Large intestine (tissue), 3 donors: Measurements from ENCODE around the gene GNAZ. TPM values are rescaled to one million over a fixed set of nuclear protein-coding genes. Genes with fewer than 3 reads are reported as not detected.

Experiments
- DNase-seq, 2 donors: peaks; one replicate each; pipeline versions ENCODE4 v3.0.0 to v3.0.0-alpha.2; 2013
- H3K27ac ChIP-seq: one replicate; pipeline ENCODE4 v1.5.1; 2013; ENCODE audit warnings: low read length
- H3K27me3 ChIP-seq: 2 replicates; pipeline ENCODE4 v1.6.1; 2013; ENCODE audit warnings: low read length; ENCODE audit not compliant: control insufficient read depth, insufficient read depth
- H3K36me3 ChIP-seq: 2 replicates; pipeline ENCODE4 v1.6.1; 2013; ENCODE audit warnings: low read length; ENCODE audit not compliant: control insufficient read depth, insufficient read depth
- H3K4me1 ChIP-seq: one replicate; pipeline ENCODE4 v1.6.1; 2013; ENCODE audit warnings: low read length; ENCODE audit not compliant: control insufficient read depth, insufficient read depth
- H3K4me3 ChIP-seq: one replicate; pipeline ENCODE4 v1.5.1; 2013; ENCODE audit warnings: low read length
- H3K9me3 ChIP-seq: one replicate; pipeline ENCODE4 v1.6.1; 2013; ENCODE audit warnings: mild to moderate bottlenecking, low read depth, low read length, moderate library complexity; ENCODE audit not compliant: control insufficient read depth
- WGBS: methylation state at CpG from one replicate; pipeline ENCODE4 v1.1.5; 2013; ENCODE audit warnings: low lambda C conversion rate; ENCODE audit not compliant: insufficient coverage; 5-methylcytosine and 5-hydroxymethylcytosine counted together
- polyA plus RNA-seq: library from polyadenylated mRNA; unstranded; fragments of 120-200 nt; gene quantifications from one replicate; pipeline ENCODE4 v1.2.1, GENCODE V29; 2013

The GNAZ gene
- polyA plus RNA-seq, 1 donor, result 4.6 TPM

- no peak overlapping the region for H3K4me3 ChIP-seq
- no peaks in the 10 kb centered on the region for H3K4me1 ChIP-seq
- H3K9me3 ChIP-seq, result no peaks in the 10 kb centered on the region
- WGBS, result 100% methylated on average over 1 of the region's 4 CpGs
- no peaks in the 10 kb centered on the region for H3K27me3 ChIP-seq
- H3K27ac ChIP-seq, result no peak overlapping the region
- DNase-seq, result no peak
- H3K36me3 ChIP-seq, result no peaks in the 10 kb centered on the region
These were observed 37.7 kb upstream of the GNAZ start for GRCh38 chr22:23032658-23033057.

- no peak overlapping the region for H3K27ac ChIP-seq
- no peaks in the 10 kb centered on the region for H3K9me3 ChIP-seq
- no peaks in the 10 kb centered on the region for H3K4me1 ChIP-seq
- H3K27me3 ChIP-seq, result no peaks in the 10 kb centered on the region
- H3K4me3 ChIP-seq, result no peak overlapping the region
- H3K36me3 ChIP-seq, result no peaks in the 10 kb centered on the region
- WGBS, result no CpG with 5 or more reads among the region's 6 CpGs
- DNase-seq, result no peak
These were observed 37.0 kb upstream of the GNAZ start for GRCh38 chr22:23033116-23033905.

GRCh38 chr22:23034621-23035556 lies 35.4 kb upstream of the GNAZ start:
- Histone ChIP-seq H3K27me3 (no peaks in the 10 kb centered on the region), H3K36me3 (no peaks in the 10 kb centered on the region), H3K4me1 (no peaks in the 10 kb centered on the region), H3K27ac (no peak overlapping the region), H3K4me3 (no peak overlapping the region), H3K9me3 (no peaks in the 10 kb centered on the region)
- WGBS, result no CpG with 5 or more reads among the region's 10 CpGs
- DNase-seq, result no peak

GRCh38 chr22:23035557-23036277 lies 34.6 kb upstream of the GNAZ start:
- H3K9me3 ChIP-seq, result no peaks in the 10 kb centered on the region
- no peaks in the 10 kb centered on the region for H3K27me3 ChIP-seq
- H3K4me3 ChIP-seq, result no peak overlapping the region
- H3K36me3 ChIP-seq, result no peaks in the 10 kb centered on the region
- no CpG with 5 or more reads among the region's 6 CpGs for WGBS
- no peaks in the 10 kb centered on the region for H3K4me1 ChIP-seq
- H3K27ac ChIP-seq, result no peak overlapping the region
- DNase-seq, result no peak

- H3K4me3 ChIP-seq, result no peak overlapping the region
- no peaks in the 10 kb centered on the region for H3K9me3 ChIP-seq
- no peaks in the 10 kb centered on the region for H3K4me1 ChIP-seq
- no peaks in the 10 kb centered on the region for H3K27me3 ChIP-seq
- peak; percentile 38 to 53 for DNase-seq
- no CpG with 5 or more reads among the region's 6 CpGs for WGBS
- no peak overlapping the region for H3K27ac ChIP-seq
- no peaks in the 10 kb centered on the region for H3K36me3 ChIP-seq
These were observed 33.5 kb upstream of the GNAZ start for GRCh38 chr22:23036684-23037428.

- no peak overlapping the region for H3K4me3 ChIP-seq
- H3K4me1 ChIP-seq, result no peaks in the 10 kb centered on the region
- no peak overlapping the region for H3K27ac ChIP-seq
- no peak for DNase-seq
- H3K27me3 ChIP-seq, result no peaks in the 10 kb centered on the region
- WGBS, result no CpG with 5 or more reads among the region's 8 CpGs
- H3K36me3 ChIP-seq, result no peaks in the 10 kb centered on the region
- no peaks in the 10 kb centered on the region for H3K9me3 ChIP-seq
These were observed 32.6 kb upstream of the GNAZ start for GRCh38 chr22:23037429-23038333.

- H3K27ac ChIP-seq, result no peak overlapping the region
- 96% methylated on average over 4 of the region's 6 CpGs for WGBS
- H3K27me3 ChIP-seq, result no peaks in the 10 kb centered on the region
- H3K36me3 ChIP-seq, result no peaks in the 10 kb centered on the region
- no peak for DNase-seq
- H3K4me1 ChIP-seq, result no peaks in the 10 kb centered on the region
- no peaks in the 10 kb centered on the region for H3K9me3 ChIP-seq
- H3K4me3 ChIP-seq, result no peak overlapping the region
These were observed 32.0 kb upstream of the GNAZ start for GRCh38 chr22:23038334-23038642.

GRCh38 chr22:23038902-23039301 lies 31.4 kb upstream of the GNAZ start:
- Histone ChIP-seq H3K4me1 (no peaks in the 10 kb centered on the region), H3K9me3 (no peaks in the 10 kb centered on the region), H3K36me3 (no peaks in the 10 kb centered on the region), H3K27ac (no peak overlapping the region), H3K4me3 (no peak overlapping the region), H3K27me3 (no peaks in the 10 kb centered on the region)
- no peak for DNase-seq
- WGBS, result 100% methylated on average over 1 of the region's 1 CpG

- peaks cover 2% of the 10 kb centered on the region for H3K9me3 ChIP-seq
These were observed 28.1 kb upstream of the GNAZ start for GRCh38 chr22:23042179-23042578.

More at GRCh38 chr22:23042179-23042578, 28.1 kb upstream of the GNAZ start:
- no peaks in the 10 kb centered on the region for H3K4me1 ChIP-seq
- peaks cover 4% of the 10 kb centered on the region for H3K27me3 ChIP-seq
- no peak for DNase-seq
- no peak overlapping the region for H3K27ac ChIP-seq
- H3K36me3 ChIP-seq, result no peaks in the 10 kb centered on the region
- H3K4me3 ChIP-seq, result no peak overlapping the region
- no CpG with 5 or more reads among the region's 3 CpGs for WGBS
